GM12891 (cell line): Measurements from ENCODE around the gene BRAF.

Experiments used
- DNase-seq: peaks from one replicate; pipeline ENCODE4 v3.0.0; 2011; ENCODE audit warnings: low spot score; ENCODE audit not compliant: insufficient read length
- FAIRE-seq: peaks from 2 replicates; lab custom pipeline; 2011; peaks lifted over from hg19 to GRCh38; lab: Jason Lieb, UNC
- PAX5 ChIP-seq: IDR thresholded peaks from 2 replicates; pipeline ENCODE4 v1.6.1; 2011; ENCODE audit warnings: low read length, moderate library complexity, mild to moderate bottlenecking; ENCODE audit not compliant: insufficient read depth, severe bottlenecking
- POLR2A ChIP-seq: IDR thresholded peaks from 2 replicates; pipeline ENCODE4 v1.6.1; 2011; ENCODE audit warnings: low read depth, low read length, control low read depth
- POLR2AphosphoS5 ChIP-seq: IDR thresholded peaks from 2 replicates; pipeline ENCODE4 v1.6.1; 2011; ENCODE audit warnings: low read depth, low read length, control low read depth
- POU2F2 ChIP-seq: IDR thresholded peaks from 2 replicates; pipeline ENCODE4 v1.6.1; 2011; ENCODE audit warnings: low read depth, mild to moderate bottlenecking, control low read depth, low read length, moderate library complexity
- SPI1 ChIP-seq: IDR thresholded peaks from 2 replicates; pipeline ENCODE4 v1.6.1; 2011; ENCODE audit warnings: low read depth, low read length, control low read depth
- TAF1 ChIP-seq: IDR thresholded peaks from 2 replicates; pipeline ENCODE4 v1.6.1; 2011; ENCODE audit warnings: low read depth, low read length, control low read depth

The BRAF gene

DNA sequence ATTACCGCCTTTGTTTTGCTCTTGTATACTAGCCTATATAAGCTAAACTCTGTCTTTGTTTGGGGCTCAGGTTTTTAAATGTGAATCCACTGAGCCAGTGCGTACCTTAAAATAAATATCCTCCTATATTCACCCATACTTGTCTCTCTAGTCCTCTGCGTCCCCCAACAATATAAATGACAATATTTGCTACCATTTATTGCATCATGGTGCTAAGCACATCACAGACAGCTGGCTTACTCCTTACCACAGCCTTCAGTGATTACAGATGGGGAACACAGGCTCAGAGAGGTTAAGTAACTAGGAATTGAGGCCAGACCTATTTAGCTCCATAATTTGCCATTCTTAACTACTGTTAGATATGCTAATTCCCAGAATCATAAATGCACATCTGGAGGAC, 255.4 kb downstream of the BRAF start:
- FAIRE-seq (no peak), DNase-seq (no peak)
- no peak for TF ChIP-seq POLR2AphosphoS5
- no peak for TF ChIP-seq POLR2A
- TF ChIP-seq PAX5: no peak
- no peak for TF ChIP-seq SPI1
- no peak for TF ChIP-seq TAF1
- TF ChIP-seq POU2F2: no peak
